Fibroblast of skin of abdomen (primary cell): Measurements from ENCODE around the gene KRTAP5-4.
"Not testable (repeated sequence)": the region's sequence is repeated elsewhere in the genome, so short reads cannot be mapped to it uniquely, and the experiment has no call there.

Experiments used
- DNase-seq: peaks from one replicate; pipeline ENCODE4 v3.0.0-alpha.2; 2013

KRTAP5-4 gene

DNA sequence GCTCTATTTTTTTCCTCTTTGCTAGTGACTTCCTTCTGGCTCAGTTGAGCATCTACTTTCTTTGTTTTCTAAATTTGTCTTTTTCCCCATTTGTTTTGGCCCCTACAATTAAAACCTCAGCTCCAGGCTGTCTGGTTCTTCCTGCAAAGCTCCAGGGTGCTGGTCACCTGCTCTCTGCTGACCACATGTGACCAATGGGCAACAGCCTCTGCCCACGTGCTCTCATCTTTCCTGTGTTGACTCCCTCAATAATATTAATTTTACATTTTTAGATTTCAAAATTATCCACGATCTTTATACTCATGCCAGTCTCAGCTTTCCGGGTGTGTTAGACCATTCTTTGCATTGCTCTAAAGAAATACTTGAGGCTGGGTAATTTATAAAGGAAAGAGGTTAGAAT is 23.5 kb downstream of the KRTAP5-4 start:
- not testable (repeated sequence) for DNase-seq

DNA sequence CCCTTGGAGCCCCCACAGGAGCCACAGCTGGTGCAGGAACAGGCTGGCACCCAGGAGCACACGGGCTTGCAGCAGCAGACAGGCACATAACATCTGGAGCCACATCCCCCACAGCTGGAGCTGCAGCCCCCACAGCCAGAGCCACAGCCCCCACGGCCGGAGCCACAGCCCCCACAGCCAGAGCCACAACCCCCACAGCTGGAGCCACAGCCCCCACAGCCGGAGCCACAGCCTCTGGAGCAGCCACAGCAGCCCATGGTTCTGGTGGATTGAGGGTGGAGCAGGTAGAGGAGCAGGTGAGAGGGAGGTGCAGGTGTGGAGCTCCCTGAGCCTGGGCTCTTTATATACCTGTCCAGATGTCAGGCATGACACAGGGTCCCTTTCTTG is 24.0 kb downstream of the KRTAP5-4 start, which contains the start of gene KRTAP5-2:
TSS of gene KRTAP5-2 (minus strand) at position 301 of the 387 bp plus-strand sequence. CDS start at position 257, 44 bp downstream.
- DNase-seq, result no peak

DNA sequence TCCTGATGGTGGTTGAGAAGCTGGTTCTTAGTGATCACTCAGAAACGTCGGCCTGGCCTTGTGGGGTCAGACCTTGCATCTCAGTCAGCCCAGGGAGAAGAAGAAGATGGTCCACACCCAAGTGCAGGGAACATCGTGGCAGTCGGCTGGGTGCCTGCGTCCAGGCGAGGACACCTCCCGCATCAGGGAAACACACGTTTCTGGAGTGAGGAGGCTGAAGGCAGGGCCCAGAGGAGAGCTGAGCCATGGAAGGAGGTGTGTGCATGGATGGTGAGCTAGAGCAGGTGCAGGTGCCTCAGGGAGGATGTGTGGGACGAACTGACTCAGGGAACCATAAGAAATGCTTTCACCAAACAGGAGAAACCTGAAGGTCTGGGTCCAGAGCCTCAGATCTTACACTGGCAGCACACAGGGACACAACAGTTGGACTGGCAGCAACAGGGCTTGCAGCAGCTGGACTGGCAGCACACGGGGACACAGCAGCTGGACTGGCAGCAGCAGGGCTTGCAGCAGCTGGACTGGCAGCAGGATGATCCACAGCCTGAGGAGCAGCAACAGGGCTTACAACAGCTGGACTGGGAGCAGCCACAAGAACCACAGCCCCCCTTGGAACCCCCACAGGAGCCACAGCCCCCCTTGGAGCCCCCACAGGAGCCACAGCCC is 24.5 kb downstream of the KRTAP5-4 start:
- no peak for DNase-seq

DNA sequence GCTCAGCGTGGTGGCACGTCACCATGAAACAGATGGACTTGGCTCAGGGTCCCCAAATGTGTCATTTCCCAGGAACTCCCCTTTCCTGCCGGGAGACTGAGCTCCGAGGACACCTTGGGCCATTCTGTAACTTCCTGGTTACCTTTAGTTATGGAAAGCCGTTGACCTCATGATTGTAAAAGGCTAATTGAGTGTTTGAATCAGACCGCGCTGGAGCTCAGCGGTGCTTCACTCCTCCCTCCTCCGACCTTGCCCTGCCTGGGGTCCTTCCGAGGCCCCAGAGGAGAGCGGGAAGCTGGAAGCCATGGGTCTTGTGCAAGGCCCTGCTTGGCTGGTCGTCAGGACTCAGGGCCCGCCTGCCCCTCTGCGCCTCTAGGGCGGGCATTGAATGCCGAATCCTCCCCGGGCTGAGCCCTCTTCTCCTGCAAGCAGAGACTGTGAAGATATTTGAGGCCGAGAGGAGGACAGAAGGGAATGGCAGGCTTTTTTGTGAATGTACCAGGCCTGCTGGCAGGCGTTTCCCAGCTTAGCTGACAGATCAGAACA is 25.3 kb downstream of the KRTAP5-4 start:
- DNase-seq, result not testable (repeated sequence)

- DNase-seq, result not testable (repeated sequence)
Observed at GRCh38 chr11:1595994-1596575, 25.9 kb downstream of the KRTAP5-4 start.

DNA sequence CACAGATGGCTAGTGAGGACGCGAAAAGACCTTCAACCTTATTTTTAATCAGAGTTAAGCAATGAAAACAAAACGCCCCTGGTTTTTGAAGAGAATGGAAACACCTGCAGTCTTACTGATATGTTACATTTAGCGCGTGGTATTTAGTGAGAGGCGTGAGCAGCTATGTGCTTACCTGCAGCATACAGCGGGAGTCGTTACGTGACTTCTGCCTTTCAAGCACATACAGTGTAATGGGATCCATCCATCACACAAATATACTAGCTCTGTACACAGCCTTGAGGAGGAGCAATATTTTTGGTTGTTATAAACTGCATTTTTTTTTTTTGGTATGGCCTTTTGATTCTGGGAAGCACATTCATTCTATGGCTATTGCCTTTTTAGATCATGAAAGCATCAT is 29.3 kb downstream of the KRTAP5-4 start:
- no peak for DNase-seq

DNA sequence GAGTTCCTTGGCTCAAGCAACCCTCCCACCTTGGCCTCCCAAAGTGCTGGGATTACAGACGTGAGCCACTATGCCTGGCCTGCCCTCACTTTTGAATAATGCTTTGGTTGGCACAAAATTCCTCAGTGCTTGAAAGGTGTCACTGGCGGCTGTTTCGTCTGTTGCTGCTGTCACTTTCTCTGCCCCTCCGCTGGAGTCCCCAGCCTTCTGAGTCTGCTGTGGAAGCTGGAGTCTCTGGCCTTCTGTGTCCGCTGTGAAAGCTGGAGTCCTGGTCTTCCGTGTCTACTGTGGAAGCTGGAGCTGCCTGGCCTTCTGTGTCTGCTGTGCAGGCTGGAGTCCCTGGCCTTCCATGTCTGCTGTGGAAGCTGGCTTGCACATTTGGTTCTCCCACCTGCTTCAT is 31.9 kb downstream of the KRTAP5-4 start:
- no peak for DNase-seq

GRCh38 chr11:1589191-1589963 is 32.6 kb downstream of the KRTAP5-4 start:
- DNase-seq, result not testable (repeated sequence)

DNA sequence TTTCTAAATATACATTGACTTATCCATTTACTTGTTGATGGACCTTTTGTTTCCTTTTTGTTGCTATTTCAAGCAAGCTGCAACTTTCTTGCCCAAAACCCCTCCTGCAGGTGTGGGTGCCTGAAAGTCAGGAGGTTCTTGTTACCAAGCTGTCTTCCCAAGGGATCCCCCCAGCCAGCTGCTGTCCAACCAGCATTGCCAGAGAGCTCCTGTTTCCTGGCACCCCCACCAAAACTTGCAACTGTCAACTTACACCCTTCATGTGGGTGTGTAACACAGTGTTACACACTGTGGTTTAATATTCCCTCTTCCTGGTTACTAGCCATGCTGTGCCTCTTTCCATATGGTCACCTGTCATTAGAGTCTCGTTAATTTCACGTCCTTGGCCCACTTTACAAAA is 35.2 kb downstream of the KRTAP5-4 start:
- no peak for DNase-seq

- not testable (repeated sequence) for DNase-seq
Observed at GRCh38 chr11:1584661-1585370, 37.1 kb downstream of the KRTAP5-4 start, which contains the start of gene KRTAP5-1. Gene KRTAP5-1 (minus strand): TSS chr11:1585283. CDS start chr11:1585249, 34 bp downstream.

DNA sequence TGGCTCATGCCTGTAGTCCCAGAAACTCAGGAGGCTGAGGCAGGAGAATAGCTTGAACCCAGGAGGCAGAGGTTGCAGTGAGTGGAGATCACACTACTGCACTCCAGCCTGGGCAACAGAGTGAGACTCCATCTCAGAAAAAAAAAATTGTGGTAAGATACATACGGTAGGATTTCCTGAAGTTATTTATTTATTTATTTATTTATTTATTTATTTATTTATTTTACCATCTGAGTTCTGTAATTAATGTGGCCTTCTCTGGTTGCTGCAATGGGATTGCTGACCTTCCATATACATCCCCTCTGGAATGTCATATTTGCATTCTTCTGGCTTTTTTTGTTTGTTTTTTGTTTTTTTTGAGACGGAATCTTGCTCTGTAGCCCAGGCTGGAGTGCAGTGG is 39.0 kb downstream of the KRTAP5-4 start:
- not testable (repeated sequence) for DNase-seq

- no peak for DNase-seq
Observed at GRCh38 chr11:1581976-1582375, 40.0 kb downstream of the KRTAP5-4 start.

GRCh38 chr11:1576825-1577224 is 45.1 kb downstream of the KRTAP5-4 start:
- no peak for DNase-seq

DNA sequence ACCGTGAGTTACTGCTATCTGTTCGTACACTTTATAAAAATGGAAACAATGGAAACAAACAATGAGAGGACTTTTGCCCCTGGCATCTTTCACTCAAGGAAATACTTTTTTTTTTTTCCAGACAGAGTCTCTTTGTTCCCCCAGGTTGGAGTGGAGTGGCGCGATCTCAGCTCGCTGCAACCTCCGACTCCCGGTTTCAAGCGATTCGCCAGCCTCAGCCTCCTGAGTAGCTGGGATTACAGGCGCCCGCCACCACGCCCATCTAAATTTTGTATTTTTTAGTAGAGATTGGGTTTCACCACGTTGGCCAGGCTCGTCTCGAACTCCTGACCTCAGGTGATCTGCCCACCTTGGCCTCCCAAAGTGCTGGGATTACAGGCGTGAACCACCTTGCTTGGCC is 46.2 kb downstream of the KRTAP5-4 start:
- DNase-seq, result not testable (repeated sequence)

DNA sequence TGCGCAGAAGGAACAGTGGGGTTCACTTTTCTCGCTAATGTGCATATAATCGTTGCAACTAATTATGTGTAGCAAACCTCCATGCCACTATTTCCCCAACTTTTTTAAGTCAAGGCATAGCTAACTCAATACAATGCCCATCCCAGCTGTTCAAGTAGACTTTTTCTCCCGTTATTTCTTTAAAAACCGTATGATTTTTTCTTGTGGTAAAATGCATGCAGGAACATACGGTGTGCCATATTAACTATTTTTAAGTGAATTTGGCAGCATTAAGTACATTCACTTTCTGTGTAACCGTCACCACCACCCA is 47.0 kb downstream of the KRTAP5-4 start:
- DNase-seq, result no peak

- peak; percentile 31 for DNase-seq
Observed at GRCh38 chr11:1574238-1574932, 47.6 kb downstream of the KRTAP5-4 start.

GRCh38 chr11:1573903-1574237 is 48.1 kb downstream of the KRTAP5-4 start:
- no peak for DNase-seq

GRCh38 chr11:1573077-1573902 is 48.6 kb downstream of the KRTAP5-4 start:
- no peak for DNase-seq

DNA sequence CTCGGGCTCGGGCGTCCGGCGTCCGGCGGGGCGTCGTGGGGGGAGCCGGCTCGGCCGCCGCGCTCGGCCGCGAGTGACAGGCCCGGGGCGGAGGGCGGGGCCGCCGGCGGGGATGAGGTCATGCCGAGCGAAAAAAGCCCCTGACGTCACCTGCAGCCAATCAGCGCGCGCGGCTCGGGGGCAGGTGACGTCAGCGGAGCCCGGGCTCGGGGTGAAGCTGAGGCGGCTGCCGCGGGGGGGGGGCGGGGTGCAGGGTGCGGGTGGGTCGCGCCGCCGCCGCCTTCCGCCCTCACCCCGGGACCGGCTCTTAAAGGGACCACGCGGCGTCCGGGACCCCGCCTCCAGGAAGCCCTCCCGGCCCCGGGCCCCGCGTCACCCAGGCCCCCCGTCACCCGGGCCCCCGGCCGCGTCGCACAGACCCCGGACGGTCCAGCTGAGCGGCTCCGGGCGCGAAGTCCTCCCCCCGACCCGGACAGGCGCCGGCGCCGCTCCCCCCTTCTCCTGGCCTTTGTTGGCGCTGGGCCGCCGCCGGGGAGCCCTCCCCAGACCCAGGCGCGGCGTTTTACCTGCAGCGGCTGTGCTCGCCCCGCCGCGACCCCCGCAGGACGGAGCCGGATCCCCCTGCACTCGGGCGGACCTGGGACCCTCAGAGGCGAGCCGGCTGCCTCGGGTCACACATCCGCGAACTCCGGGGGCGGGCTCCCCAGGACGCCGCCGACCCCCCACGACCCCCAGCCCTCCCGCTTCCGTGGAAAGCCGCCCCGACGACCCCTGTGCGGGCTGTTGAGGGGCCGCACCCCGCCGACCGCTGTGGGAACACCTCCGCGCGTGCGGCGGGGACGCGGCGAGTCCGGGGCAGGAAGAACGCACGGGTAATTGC is 49.5 kb downstream of the KRTAP5-4 start, which contains the start of gene DUSP8:
TSS of gene DUSP8 (minus strand) at position 75 of the 880 bp plus-strand sequence. CDS start 6,445 bp downstream, outside the sequence.
- peak; percentile 78 for DNase-seq

DNA sequence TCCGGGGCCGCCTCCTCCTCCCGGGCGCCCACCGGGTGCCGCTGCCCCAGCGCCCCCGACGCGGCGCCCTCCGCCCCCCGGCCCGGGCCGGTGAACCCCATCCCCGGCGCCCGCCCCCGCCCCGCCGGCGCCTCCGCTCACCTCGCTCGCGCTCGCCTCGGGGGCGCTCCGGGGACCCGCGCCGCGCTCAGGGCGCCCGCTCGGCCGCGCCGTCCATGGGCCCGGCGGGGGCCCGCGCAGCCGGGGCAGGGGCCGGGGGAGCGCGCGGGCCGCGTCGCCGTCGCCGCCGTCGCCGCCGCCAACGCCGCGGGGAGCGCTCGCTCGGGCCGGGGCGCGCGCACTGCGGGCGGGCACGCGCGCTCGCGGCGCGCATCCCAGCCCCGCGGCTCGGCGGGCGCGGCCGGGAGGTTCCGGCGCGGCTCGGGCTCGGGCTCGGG is 50.2 kb downstream of the KRTAP5-4 start:
- DNase-seq, result no peak
